Measurements from ENCODE around the gene SAMD1. TPM values are rescaled to one million over a fixed set of nuclear protein-coding genes. Genes with fewer than 3 reads are reported as not detected.
A peak's percentile ranks its signal among the peaks of the same experiment; 100 is the strongest.

Gene SAMD1
- total RNA-seq, 1 donor from 2014 or later: 64.7 TPM

DNA sequence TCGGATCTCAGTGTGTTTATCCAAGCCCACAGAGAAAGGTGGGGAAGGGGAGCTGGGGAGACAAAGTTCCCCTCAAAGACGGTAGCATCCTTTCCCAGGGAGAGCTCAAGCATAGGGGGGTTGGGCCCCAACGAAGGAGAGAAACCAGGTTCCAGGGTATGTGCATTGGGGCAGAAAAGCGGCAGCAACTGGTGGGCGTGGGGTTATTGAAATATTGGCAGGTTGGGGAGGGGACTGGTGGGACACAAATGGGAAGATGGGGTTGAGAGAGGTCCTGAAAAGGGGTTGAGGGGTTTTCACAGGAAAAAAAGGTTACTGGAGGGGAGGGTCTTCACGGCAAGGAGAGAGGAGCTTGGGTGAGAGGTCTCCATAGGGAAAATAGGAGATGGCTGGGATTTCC is 44.8 kb upstream of the SAMD1 start:
- DNase-seq (ENCODE audit: low spot score, unreplicated experiment): no peak

DNA sequence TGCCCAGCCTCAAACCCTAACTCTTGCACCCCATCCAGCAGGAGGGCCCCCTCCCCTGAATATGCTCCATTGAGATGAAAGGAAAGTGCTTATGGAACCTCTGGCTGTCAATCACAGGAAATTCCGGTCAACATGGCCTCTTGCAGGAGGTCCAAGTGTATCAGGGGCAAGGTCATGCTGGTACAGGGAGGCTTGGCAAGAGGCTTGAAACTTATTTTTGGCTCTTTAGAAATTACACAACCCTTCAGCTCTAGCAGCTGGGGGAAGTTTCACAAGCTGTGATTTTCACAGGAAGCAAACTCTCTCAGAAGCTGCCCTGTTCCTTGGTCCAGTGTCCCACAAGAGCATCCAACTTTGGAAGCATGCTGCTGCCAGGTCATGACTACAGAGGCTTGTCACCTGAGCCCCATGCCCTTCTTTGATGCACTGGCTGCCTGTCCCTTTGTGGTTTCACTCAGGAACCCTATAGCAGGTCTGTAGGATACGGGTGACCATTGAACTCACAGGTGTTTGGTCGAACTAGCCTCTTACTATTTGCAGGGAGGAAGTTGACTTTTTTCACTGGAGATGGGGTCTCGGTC is 37.5 kb upstream of the SAMD1 start:
- Mint-ChIP-seq H3K9me3 (ENCODE audit: low read depth) (no peaks in the 10 kb centered on the region), H3K27me3 (no peaks in the 10 kb centered on the region), H3K27ac (no peak overlapping the region), H3K4me3 (ENCODE audit: low read depth) (no peak overlapping the region), H3K36me3 (ENCODE audit: insufficient read depth) (peaks cover 1% of the 10 kb centered on the region), H3K4me1 (ENCODE audit: low read depth) (no peaks in the 10 kb centered on the region)
- TF ChIP-seq, protein P1, sequence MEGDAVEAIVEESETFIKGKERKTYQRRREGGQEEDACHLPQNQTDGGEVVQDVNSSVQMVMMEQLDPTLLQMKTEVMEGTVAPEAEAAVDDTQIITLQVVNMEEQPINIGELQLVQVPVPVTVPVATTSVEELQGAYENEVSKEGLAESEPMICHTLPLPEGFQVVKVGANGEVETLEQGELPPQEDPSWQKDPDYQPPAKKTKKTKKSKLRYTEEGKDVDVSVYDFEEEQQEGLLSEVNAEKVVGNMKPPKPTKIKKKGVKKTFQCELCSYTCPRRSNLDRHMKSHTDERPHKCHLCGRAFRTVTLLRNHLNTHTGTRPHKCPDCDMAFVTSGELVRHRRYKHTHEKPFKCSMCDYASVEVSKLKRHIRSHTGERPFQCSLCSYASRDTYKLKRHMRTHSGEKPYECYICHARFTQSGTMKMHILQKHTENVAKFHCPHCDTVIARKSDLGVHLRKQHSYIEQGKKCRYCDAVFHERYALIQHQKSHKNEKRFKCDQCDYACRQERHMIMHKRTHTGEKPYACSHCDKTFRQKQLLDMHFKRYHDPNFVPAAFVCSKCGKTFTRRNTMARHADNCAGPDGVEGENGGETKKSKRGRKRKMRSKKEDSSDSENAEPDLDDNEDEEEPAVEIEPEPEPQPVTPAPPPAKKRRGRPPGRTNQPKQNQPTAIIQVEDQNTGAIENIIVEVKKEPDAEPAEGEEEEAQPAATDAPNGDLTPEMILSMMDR (IDR thresholded peaks at IDR 0.05; ENCODE audit: unreplicated experiment): no peak
- DNase-seq (ENCODE audit: low spot score, unreplicated experiment): no peak

More for the DNA sequence above, 44.8 kb upstream of the SAMD1 start:
- Mint-ChIP-seq H3K36me3 (ENCODE audit: insufficient read depth) (no peaks in the 10 kb centered on the region), H3K4me1 (ENCODE audit: low read depth) (peaks cover 12% of the 10 kb centered on the region), H3K4me3 (ENCODE audit: low read depth) (peak overlapping the region; percentile 72), H3K27ac (no peak overlapping the region), H3K27me3 (no peaks in the 10 kb centered on the region), H3K9me3 (ENCODE audit: low read depth) (no peaks in the 10 kb centered on the region)
- TF ChIP-seq, protein P1 (IDR thresholded peaks at IDR 0.05; ENCODE audit: unreplicated experiment): no peak

DNA sequence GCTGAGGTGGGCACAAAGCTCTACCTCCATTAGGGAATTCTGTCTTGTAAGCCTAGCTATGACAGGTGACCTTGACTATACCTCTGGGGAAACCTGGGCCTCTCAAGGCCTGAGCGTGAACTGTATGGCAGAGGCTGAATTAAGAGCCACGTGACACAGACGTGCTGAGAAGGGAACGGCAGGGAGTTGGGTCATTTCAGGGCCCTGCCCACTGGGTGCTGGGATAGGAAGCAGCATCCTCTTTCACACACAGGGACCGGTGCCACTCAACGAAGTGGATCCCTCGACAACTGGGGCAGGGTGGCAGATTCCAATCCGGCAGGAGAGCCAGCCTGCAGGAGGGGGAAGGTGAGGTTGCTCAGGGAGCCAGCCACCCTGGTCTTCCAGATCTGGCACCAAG is 36.6 kb upstream of the SAMD1 start:
- TF ChIP-seq, protein P1 (IDR thresholded peaks at IDR 0.05; ENCODE audit: unreplicated experiment): no peak

DNA sequence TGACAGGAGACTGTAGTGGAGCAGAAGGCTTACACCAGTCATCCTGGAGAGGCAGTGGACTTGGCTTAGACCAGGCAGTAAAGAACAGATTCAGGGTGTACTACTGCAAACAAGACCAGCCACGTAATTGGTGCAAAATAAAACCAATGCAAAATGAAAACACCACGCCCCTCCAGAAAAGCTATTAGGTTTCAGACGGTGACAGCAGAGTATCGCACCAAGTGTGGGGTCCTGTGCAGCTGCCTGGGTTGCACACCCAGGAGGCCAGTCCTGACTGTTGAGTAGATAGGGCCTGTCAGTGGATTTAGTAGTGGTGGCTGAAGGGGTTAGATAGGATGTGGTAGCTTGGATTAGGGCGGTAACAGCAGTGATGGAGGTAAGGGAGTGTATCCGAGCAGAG is 32.4 kb upstream of the SAMD1 start:
- Mint-ChIP-seq H3K36me3 (ENCODE audit: insufficient read depth) (peaks cover 2% of the 10 kb centered on the region), H3K4me3 (ENCODE audit: low read depth) (no peak overlapping the region), H3K27me3 (no peaks in the 10 kb centered on the region), H3K27ac (no peak overlapping the region), H3K4me1 (ENCODE audit: low read depth) (peaks cover 15% of the 10 kb centered on the region), H3K9me3 (ENCODE audit: low read depth) (no peaks in the 10 kb centered on the region)
- DNase-seq (ENCODE audit: low spot score, unreplicated experiment): no peak
- TF ChIP-seq, protein P1 (IDR thresholded peaks at IDR 0.05; ENCODE audit: unreplicated experiment): no peak

More for the DNA sequence above, 36.6 kb upstream of the SAMD1 start:
- H3K9me3 Mint-ChIP-seq (ENCODE audit: low read depth): no peaks in the 10 kb centered on the region
- no peak overlapping the region for H3K27ac Mint-ChIP-seq
- peaks cover 2% of the 10 kb centered on the region for H3K36me3 Mint-ChIP-seq (ENCODE audit: insufficient read depth)
- H3K27me3 Mint-ChIP-seq: no peaks in the 10 kb centered on the region
- no peak for DNase-seq (ENCODE audit: low spot score, unreplicated experiment)
- H3K4me1 Mint-ChIP-seq (ENCODE audit: low read depth): no peaks in the 10 kb centered on the region
- no peak overlapping the region for H3K4me3 Mint-ChIP-seq (ENCODE audit: low read depth)

DNA sequence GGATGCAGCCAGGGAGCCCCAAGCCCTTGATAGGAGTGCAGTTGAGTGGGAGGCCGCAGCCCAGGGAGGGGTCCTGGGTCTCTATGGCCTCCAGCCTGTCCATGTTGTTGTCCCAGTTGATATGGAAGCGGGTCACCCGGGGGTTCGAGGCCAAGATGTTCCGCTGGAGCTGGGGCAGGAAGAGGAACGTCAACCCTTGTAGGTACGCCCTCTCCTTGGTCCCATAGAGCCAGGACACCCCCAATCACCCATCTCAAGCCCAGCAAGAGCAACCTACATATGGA is 29.9 kb upstream of the SAMD1 start:
- Mint-ChIP-seq H3K27me3 (no peaks in the 10 kb centered on the region), H3K9me3 (ENCODE audit: low read depth) (no peaks in the 10 kb centered on the region), H3K4me1 (ENCODE audit: low read depth) (peaks cover 26% of the 10 kb centered on the region), H3K36me3 (ENCODE audit: insufficient read depth) (peaks cover 2% of the 10 kb centered on the region), H3K27ac (no peak overlapping the region), H3K4me3 (ENCODE audit: low read depth) (no peak overlapping the region)
- DNase-seq (ENCODE audit: low spot score, unreplicated experiment): no peak
- TF ChIP-seq, protein P1 (IDR thresholded peaks at IDR 0.05; ENCODE audit: unreplicated experiment): no peak
